GM12892 (cell line): ENCODE measurements around the gene LINGO1.

Experiments
- DNase-seq: peaks from one replicate; pipeline ENCODE4 v3.0.0; 2011; ENCODE audit not compliant: insufficient read length
- FAIRE-seq: peaks from 2 replicates; lab custom pipeline; 2011; peaks lifted over from hg19 to GRCh38; lab: Jason Lieb, UNC
- POLR2A ChIP-seq: IDR thresholded peaks from 2 replicates; pipeline ENCODE4 v1.6.1; 2011; ENCODE audit warnings: low read depth, low read length, control low read depth
- POLR2AphosphoS5 ChIP-seq: IDR thresholded peaks from 2 replicates; pipeline ENCODE4 v1.6.1; 2011; ENCODE audit warnings: low read depth, low read length, control low read depth
- TAF1 ChIP-seq: IDR thresholded peaks from 2 replicates; pipeline ENCODE4 v1.6.1; 2011; ENCODE audit warnings: low read depth, mild to moderate bottlenecking, control low read depth, low read length, borderline replicate concordance

The LINGO1 gene

DNA sequence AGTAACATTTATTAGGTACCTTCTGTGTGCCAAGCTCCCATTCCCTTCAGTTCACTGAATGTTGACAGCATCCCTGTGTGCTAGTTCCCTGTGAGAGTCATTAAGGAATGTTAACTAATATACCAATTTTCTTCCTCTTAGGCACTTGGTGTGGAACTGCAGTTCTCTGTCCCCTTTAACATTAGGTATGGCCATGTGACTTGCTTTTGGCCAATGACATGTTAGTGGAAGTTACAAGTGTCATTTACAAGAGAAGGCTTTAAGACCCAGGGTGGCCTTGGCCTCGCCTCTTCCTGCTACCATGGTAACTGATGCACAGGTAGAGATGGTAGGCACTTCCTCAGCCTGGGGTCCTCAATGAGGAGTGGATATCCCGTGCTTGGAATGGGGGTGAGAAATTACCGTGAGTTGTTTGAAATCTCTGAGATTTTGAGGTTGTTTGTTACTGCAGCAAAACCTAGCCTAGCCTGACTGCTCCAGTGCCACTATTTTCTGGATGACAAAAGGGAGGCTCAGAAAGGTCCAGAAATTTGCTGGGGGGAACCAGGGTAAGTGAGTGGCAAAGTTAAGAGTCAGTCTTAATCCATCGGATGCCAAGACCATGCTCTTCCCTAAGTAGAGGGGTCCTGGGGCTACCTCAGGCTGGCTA lies 21.2 kb upstream of the LINGO1 start:
- FAIRE-seq: no peak
- TF ChIP-seq POLR2A (no peak), POLR2AphosphoS5 (no peak), TAF1 (no peak)
- DNase-seq: no peak

DNA sequence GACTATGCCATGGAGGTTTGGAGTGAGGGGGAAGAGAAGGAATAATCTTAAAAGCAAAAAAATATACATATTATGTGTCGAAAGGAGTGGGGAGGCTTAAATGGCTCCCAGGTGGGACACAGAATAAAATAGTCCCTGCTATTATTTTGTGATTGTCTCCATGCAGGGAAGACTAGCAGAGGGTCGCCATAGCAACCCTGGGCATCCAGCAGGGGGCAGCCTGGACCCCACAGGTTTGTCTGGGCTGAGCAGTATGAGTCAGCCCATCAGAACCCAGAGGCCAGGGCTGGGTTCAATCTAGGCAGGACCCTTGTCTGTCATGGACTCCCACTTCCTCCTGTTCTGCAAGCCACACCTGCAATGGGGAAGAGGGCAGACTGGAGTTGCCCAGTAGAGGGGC lies 17.6 kb upstream of the LINGO1 start:
- TF ChIP-seq POLR2A (no peak), POLR2AphosphoS5 (no peak), TAF1 (no peak)
- FAIRE-seq: no peak
- DNase-seq: no peak

DNA sequence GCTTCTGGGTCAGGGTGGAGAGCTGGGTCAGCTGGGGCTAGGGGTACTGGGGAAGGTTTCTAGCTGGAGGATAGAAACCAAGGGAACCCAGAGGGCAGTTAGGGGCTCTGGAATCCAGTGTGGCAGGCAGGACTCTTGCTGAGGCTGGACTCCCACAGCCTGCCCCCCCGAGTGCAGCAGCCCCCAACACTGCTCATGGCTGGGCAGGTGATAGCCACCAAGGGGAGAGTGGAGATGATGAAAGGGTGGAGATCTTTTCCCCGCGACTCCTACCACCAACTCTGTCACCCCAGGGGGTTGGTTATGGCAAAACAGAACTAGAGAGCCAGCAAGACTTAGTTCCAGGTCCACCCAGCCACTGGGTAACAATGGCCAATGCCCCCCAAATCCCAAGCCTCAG lies 16.9 kb upstream of the LINGO1 start:
- TF ChIP-seq POLR2A (no peak), TAF1 (no peak), POLR2AphosphoS5 (no peak)
- FAIRE-seq: no peak

DNA sequence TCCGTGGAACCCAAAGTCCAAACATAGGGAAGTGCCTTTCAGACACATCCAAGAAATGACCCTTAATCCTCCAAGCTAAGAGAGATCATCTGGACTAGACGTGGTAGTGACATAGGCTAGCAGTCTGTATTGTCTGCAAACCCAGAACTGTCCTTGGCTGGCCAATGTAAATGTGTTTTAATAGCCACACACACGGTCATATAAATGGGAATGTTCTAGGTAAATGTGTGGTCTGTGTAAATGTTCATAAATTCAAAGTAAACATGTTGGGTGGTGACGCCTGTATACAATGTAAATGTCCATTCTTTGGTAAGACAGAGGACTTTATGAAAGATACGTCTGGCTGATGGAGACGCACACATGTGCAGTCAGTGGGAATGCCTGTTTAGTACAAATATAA lies 16.3 kb upstream of the LINGO1 start:
- FAIRE-seq (no peak), DNase-seq (no peak)
- TF ChIP-seq POLR2AphosphoS5: no peak
- TF ChIP-seq POLR2A: no peak
- TF ChIP-seq TAF1: no peak

More for the DNA sequence above, 16.9 kb upstream of the LINGO1 start:
- DNase-seq: no peak

DNA sequence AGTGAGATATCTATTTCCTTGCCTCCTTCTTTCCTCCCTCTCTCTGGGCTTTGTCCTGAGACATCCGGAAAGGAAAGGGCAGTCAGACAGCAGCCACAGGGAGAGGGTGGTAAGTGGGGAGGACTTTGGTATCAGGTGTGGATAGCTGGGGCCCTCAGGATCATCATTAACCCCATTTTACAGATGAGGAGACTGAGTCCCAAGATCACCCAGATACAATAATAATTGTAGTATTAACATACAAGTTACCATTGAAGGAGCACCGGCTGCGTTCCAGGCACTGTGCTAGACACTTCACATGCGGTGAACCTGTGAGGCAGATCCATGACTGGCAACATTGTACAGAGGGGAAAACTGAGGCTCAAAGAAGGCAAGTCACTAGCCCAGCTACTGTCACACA lies 15.2 kb upstream of the LINGO1 start:
- DNase-seq (no peak), FAIRE-seq (no peak)
- TF ChIP-seq TAF1: no peak
- no peak for TF ChIP-seq POLR2AphosphoS5
- TF ChIP-seq POLR2A: no peak

DNA sequence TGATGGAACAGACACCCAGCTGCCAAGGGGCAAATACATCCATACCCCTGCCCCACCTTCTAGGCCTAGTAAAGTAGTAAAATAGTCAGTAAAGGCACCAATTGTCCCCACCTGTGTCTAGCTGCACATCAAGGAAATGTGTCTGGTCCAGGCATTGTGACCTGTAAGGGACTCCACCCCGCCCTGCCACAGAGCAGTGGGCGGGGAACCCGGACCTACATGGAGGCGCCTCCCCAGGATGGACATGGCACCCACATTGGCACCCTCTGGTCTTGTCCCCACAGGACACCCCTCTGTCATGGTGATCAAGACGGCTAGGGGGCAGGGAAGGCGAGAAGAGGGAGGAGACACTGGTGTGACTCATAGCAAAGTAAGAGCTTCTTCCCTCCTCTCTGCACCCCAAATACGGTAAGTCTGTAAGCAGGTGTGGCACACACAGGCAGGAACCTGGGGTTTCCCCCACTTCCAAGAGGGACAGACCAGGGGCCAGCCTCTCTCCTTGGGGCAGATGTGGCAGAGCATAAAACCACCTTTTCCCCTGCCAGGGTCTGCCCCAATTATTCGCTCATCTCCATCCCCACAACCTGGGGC lies 13.5 kb upstream of the LINGO1 start:
- no peak for TF ChIP-seq POLR2AphosphoS5
- no peak for TF ChIP-seq POLR2A
- no peak for DNase-seq
- no peak for FAIRE-seq

DNA sequence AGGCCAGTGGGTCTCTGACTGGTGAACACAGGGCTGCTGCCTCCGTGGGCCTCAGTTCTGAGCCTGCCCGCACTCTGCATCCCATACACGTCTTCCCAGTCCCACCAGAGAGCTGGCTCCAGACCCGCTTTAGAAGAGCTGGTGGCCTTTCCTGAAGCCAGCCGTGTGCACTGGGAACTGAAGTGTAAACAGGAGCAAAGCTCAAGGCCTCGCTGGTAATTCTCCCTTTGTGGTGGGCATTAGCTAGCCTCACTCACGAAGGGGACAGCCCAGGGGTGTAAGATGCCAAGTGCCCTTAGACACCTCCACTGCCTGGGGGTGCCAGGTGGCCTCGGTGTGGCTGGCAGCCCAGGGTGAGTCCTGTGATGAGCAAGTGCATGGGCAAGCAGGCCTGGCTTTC lies 12.9 kb upstream of the LINGO1 start:
- TF ChIP-seq TAF1: no peak
- TF ChIP-seq POLR2A: no peak
- TF ChIP-seq POLR2AphosphoS5: no peak
- no peak for DNase-seq
- FAIRE-seq: no peak

DNA sequence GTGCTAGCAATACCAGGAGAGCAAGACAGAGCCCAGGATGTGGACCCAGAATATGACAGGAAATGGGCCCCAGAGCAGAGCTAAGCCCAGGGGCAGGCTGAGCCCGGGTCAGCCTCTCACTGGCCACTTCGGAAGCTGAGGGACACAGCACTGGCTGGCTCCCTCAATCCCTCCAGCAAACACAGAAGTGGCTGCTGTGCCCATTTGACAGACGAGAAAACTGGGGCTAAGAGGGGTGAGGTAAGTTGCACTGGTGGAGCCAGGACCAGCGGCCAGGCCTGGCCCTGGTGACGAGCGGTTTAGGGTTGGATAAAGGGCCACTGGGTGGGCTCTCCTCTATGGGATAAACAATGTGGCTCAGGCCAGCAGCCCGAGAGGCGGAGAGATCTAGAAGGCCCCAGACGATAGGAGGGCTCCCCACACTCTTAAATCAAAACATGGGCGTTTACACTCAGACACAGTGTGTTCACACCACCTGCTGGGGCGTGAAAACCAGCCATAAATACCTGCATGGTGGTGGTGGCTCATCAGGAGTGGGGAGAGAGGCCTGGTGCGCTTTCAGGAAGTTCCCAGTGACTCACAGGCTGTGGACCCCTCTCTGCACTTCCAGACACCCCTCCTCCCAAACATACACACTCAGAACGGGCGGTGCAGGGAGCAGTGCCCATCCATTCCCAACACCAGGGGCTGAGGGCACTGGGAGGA lies 12.0 kb upstream of the LINGO1 start:
- TF ChIP-seq TAF1 (no peak), POLR2AphosphoS5 (no peak), POLR2A (no peak)
- FAIRE-seq (no peak), DNase-seq (no peak)

DNA sequence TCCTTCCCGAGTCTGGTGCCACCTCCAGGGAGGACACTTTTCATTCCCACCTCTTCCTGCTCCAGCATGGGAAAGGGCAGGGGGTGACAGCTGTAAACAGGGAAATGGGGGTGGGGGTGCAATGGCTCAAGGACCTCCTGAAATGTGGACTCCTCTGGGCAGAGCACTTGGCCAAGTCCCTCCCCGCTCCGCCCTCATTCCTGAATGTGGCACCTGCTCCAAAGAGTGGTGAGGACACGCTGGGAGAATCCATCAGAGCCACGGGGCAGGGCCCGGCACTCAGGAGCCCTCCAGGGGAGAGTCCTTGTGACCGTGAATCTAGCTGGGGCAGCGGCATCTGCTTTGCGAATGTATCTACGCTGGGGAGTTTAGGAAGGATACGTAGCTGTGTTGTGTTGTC lies 11.1 kb upstream of the LINGO1 start:
- no peak for FAIRE-seq
- DNase-seq: no peak
- no peak for TF ChIP-seq TAF1
- no peak for TF ChIP-seq POLR2AphosphoS5
- TF ChIP-seq POLR2A: no peak

DNA sequence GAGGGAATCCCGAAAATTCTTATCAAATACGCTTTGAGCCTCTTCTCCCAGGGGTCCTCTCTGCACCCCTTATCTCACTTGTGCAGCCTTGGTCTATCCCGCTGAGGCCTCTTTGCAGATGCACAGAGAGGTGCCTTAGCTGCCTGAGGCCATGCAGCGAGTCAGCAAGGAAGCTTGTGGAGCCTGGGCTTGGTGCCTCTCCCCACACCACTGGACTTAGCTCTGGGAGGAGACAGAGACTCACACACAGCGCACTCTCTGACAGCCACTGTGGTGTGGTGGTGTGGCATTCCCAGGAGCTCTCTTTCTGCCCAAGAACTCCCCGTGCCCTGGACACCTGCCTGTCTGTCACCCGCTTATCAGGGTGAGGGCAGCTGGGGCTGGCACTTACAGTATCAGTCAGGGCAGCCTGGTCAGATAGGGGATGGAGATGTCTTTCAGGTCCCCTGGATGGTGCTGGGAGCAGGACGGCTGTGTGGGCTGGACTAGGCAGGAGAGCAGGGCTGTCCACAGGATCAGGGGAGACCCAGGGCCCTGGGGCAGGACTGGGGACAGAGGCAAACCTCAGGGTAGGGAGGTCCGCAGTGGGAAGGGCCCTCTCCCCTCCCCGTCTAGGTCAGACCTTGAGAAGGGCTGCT lies 10.2 kb upstream of the LINGO1 start:
- TF ChIP-seq POLR2A: no peak
- TF ChIP-seq TAF1: no peak
- TF ChIP-seq POLR2AphosphoS5: no peak
- FAIRE-seq (no peak), DNase-seq (no peak)

DNA sequence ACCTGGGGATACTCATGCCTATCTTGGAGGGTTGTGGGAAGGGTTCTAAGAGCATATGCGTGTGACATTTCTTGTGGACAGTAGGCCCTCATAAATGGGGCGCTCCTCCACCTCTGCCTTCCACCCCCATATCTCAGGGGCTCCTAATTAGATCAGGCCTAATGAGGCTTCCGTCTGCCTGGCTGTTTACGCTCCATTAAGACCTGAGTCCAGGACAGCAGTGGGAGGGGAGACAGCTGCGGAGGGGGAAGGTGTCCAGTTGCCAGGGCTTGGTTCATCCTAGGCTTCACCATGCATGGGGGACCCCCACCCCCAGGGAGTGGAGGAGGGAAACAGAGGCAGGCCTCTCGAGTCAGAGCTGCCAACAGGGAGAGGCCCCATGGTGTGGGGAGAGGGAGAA lies 9.3 kb upstream of the LINGO1 start:
- no peak for FAIRE-seq
- TF ChIP-seq TAF1: no peak
- no peak for TF ChIP-seq POLR2AphosphoS5
- TF ChIP-seq POLR2A: no peak
- DNase-seq: no peak
